HEK293T (cell line): ENCODE results near the gene CORO1C.

Source experiments
- ARNT ChIP-seq: fragments of 450-650 bp; IDR thresholded peaks from 2 replicates; pipeline ENCODE4 v1.6.1; 2017; ENCODE audit warnings: mild to moderate bottlenecking
- BHLHE40 ChIP-seq: fragments of 450-650 bp; IDR thresholded peaks from 2 replicates; pipeline ENCODE4 v1.6.1; 2016; ENCODE audit warnings: mild to moderate bottlenecking, moderate library complexity, borderline replicate concordance
- ELF4 ChIP-seq: fragments of 450-650 bp; IDR thresholded peaks from 2 replicates; pipeline ENCODE4 v1.6.1; 2017; ENCODE audit warnings: antibody characterized with exemption
- FOXA1 ChIP-seq: fragments of 450-650 bp; IDR thresholded peaks from 2 replicates; pipeline ENCODE4 v1.6.1; 2016; ENCODE audit warnings: mild to moderate bottlenecking
- FOXK2 ChIP-seq: fragments of 450-650 bp; IDR thresholded peaks from 2 replicates; pipeline ENCODE4 v1.6.1; 2016; ENCODE audit warnings: mild to moderate bottlenecking
- FOXM1 ChIP-seq: fragments of 450-650 bp; IDR thresholded peaks from 2 replicates; pipeline ENCODE4 v1.6.1; 2017; ENCODE audit warnings: mild to moderate bottlenecking, borderline replicate concordance
- HDGF ChIP-seq: fragments of 450-650 bp; IDR thresholded peaks from 2 replicates; pipeline ENCODE4 v1.6.1; 2017; ENCODE audit warnings: antibody characterized with exemption, borderline replicate concordance
- L3MBTL2 ChIP-seq: fragments of 450-650 bp; conservative IDR thresholded peaks from 2 replicates; pipeline ENCODE4 v1.6.1; 2016; ENCODE audit warnings: mild to moderate bottlenecking
- NFRKB ChIP-seq: fragments of 450-650 bp; IDR thresholded peaks from 2 replicates; pipeline ENCODE4 v1.6.1; 2016; ENCODE audit warnings: mild to moderate bottlenecking, moderate library complexity
- SP1 ChIP-seq: fragments of 450-650 bp; IDR thresholded peaks from 2 replicates; pipeline ENCODE4 v1.6.1; 2017
- SUZ12 ChIP-seq: fragments of 450-650 bp; IDR thresholded peaks from 2 replicates; pipeline ENCODE4 v1.6.1; 2016; ENCODE audit warnings: mild to moderate bottlenecking
- TARDBP ChIP-seq: fragments of 450-650 bp; IDR thresholded peaks from 2 replicates; pipeline ENCODE4 v1.6.1; 2016
- ZNF384 ChIP-seq: fragments of 450-650 bp; IDR thresholded peaks from 2 replicates; pipeline ENCODE4 v1.6.1; 2016
- TF ChIP-seq, protein P1 (sequence below): fragments of 450-650 bp; IDR thresholded peaks from 2 replicates; pipeline ENCODE4 v1.6.1; 2016

DNA sequence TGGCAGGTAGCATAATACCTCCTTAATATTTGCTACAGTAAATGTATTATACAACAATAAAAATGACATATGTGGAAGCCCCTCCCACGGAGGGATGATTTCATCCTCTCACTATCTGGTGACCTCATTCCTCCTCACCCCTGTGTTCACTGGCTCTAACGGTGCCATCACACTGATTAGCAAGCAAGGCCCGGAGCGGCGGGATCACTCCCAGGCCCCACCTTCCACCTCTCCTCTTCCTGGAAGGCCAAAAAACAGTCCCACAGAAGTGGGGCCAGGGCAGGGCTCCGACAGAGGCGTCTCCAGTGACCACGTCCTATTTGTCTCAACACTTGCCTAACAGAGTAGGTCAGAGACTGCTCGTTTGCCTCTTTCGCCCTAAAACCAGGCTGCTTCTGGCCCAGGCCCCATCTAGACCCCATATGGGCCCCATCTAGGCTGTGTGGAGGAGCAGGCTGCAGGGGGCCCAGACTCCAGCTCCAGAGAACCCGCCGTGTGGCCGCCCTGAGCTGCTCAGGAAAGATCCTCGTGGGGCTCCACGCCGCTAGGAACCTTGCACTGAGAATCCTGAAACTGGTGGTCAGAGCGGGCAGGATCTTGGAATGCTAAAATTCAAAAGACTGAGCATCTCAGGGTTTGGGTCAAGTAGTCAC, 101.4 kb downstream of the CORO1C start:
- TF ChIP-seq FOXA1 (no peak), HDGF (no peak), SUZ12 (no peak), FOXM1 (no peak), ZNF384 (no peak), SP1 (no peak), BHLHE40 (no peak), TARDBP (no peak), L3MBTL2 (no peak), ARNT (no peak), ELF4 (no peak), NFRKB (no peak), FOXK2 (no peak)
- TF ChIP-seq, protein P1, sequence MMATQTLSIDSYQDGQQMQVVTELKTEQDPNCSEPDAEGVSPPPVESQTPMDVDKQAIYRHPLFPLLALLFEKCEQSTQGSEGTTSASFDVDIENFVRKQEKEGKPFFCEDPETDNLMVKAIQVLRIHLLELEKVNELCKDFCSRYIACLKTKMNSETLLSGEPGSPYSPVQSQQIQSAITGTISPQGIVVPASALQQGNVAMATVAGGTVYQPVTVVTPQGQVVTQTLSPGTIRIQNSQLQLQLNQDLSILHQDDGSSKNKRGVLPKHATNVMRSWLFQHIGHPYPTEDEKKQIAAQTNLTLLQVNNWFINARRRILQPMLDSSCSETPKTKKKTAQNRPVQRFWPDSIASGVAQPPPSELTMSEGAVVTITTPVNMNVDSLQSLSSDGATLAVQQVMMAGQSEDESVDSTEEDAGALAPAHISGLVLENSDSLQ = no peak
